ENCODE results near the gene GLYATL1.

DNA sequence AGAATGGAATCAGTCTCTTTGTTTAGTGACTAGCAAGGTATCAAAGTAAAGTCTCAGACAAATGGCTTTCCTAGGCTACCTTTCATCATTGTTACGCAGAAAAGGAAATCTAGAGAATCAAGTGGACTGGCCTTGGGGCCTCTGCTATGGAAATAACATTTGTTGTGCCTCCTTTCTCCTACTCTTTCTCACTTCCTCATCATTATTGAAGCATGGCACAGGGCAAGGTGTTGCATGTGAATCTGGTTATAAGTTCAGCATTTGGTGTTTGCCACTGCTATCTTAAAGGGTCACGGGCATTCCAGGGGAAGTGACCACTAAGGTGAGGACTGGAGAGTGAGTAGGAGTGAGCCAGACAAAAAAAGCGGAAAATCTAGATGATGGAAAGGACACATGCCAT, 54.9 kb downstream of the GLYATL1 start:
- TF ChIP-seq, protein P1, sequence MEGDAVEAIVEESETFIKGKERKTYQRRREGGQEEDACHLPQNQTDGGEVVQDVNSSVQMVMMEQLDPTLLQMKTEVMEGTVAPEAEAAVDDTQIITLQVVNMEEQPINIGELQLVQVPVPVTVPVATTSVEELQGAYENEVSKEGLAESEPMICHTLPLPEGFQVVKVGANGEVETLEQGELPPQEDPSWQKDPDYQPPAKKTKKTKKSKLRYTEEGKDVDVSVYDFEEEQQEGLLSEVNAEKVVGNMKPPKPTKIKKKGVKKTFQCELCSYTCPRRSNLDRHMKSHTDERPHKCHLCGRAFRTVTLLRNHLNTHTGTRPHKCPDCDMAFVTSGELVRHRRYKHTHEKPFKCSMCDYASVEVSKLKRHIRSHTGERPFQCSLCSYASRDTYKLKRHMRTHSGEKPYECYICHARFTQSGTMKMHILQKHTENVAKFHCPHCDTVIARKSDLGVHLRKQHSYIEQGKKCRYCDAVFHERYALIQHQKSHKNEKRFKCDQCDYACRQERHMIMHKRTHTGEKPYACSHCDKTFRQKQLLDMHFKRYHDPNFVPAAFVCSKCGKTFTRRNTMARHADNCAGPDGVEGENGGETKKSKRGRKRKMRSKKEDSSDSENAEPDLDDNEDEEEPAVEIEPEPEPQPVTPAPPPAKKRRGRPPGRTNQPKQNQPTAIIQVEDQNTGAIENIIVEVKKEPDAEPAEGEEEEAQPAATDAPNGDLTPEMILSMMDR (conservative IDR thresholded peaks at IDR 0.05 in 1 of 2, IDR thresholded peaks at IDR 0.05 in 1 of 2; ENCODE audit: low read depth in 1 of 2, low read length in 2 of 2), result no peak
- no peak for TF ChIP-seq EZH2 (IDR thresholded peaks at IDR 0.05; ENCODE audit: low read length, missing control alignments)

All from fibroblast of lung (primary cell).